ENCODE data around the gene DCLK1. TPM values are rescaled to one million over a fixed set of nuclear protein-coding genes. Genes with fewer than 3 reads are reported as not detected.

DCLK1 gene
- total RNA-seq, 2 donors from 2014 or later: 25.6 to 27.8 TPM

- no peaks in the 10 kb centered on the region for H3K36me3 ChIP-seq
- no peaks in the 10 kb centered on the region for H3K9me3 ChIP-seq
- TF ChIP-seq, protein P1, sequence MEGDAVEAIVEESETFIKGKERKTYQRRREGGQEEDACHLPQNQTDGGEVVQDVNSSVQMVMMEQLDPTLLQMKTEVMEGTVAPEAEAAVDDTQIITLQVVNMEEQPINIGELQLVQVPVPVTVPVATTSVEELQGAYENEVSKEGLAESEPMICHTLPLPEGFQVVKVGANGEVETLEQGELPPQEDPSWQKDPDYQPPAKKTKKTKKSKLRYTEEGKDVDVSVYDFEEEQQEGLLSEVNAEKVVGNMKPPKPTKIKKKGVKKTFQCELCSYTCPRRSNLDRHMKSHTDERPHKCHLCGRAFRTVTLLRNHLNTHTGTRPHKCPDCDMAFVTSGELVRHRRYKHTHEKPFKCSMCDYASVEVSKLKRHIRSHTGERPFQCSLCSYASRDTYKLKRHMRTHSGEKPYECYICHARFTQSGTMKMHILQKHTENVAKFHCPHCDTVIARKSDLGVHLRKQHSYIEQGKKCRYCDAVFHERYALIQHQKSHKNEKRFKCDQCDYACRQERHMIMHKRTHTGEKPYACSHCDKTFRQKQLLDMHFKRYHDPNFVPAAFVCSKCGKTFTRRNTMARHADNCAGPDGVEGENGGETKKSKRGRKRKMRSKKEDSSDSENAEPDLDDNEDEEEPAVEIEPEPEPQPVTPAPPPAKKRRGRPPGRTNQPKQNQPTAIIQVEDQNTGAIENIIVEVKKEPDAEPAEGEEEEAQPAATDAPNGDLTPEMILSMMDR (IDR thresholded peaks at IDR 0.05): no peak
- no peaks in the 10 kb centered on the region for H3K27me3 ChIP-seq (replicated peaks; ENCODE audit: insufficient read depth)
- H3K27ac ChIP-seq: no peak overlapping the region
- peaks cover 6 to 20% of the 10 kb centered on the region in 2 donors for H3K4me1 ChIP-seq (ENCODE audit: control insufficient read depth in 1 of 2, low read depth in 2 of 2)
- no peak overlapping the region for H3K4me3 ChIP-seq
- ATAC-seq (ENCODE audit: insufficient number of reproducible peaks, low FRiP score, low read depth) (no peak), DNase-seq (ENCODE audit: low spot score) (no peak)
Measured at GRCh38 chr13:35720290-35720689, 410.9 kb downstream of the DCLK1 start.

Other genes with a start within 250 kb of the DCLK1 start
- not detected for gene SOHLH2, start 83.2 kb upstream of the DCLK1 start, total RNA-seq
- gene CCDC169, start 166.4 kb upstream of the DCLK1 start, total RNA-seq: not detected
- gene SPART, start 215.0 kb upstream of the DCLK1 start, total RNA-seq: 100 to 1,000 TPM in 1 of 2 donors, 10 to 100 TPM in 1; 86.8 to 116 TPM